Muscle layer of colon (tissue), 2 donors: ENCODE results near the gene SRP9.

Experiments used
- H3K27ac ChIP-seq: one replicate; pipeline ENCODE4 v1.7.0; 2013; ENCODE audit warnings: low read depth, mild to moderate bottlenecking, low read length, moderate library complexity
- H3K27me3 ChIP-seq, 2 donors: one replicate each; pipeline ENCODE4 v1.7.0; 2013; ENCODE audit warnings: low read length in 2 of 2, mild to moderate bottlenecking in 2 of 2; ENCODE audit not compliant: insufficient read depth in 2 of 2, control insufficient read depth in 1 of 2
- H3K36me3 ChIP-seq: one replicate; pipeline ENCODE4 v1.7.0; 2013; ENCODE audit warnings: mild to moderate bottlenecking, low read length; ENCODE audit not compliant: insufficient read depth
- H3K4me1 ChIP-seq: one replicate; pipeline ENCODE4 v1.7.0; 2013; ENCODE audit warnings: mild to moderate bottlenecking, low read length; ENCODE audit not compliant: insufficient read depth
- H3K4me3 ChIP-seq, 2 donors: one replicate each; pipeline ENCODE4 v1.7.0; 2013; ENCODE audit warnings: low read length in 2 of 2, low read depth in 1 of 2, mild to moderate bottlenecking in 1 of 2, moderate library complexity in 1 of 2
- H3K9ac ChIP-seq: one replicate; pipeline ENCODE4 v1.7.0; 2013; ENCODE audit warnings: low read length
- H3K9me3 ChIP-seq: one replicate; pipeline ENCODE4 v1.7.0; 2013; ENCODE audit warnings: mild to moderate bottlenecking, low read length
- donor health status: abdominal sarcoma.
- donor health status: Adenocarcinoma of cecum.

SRP9 gene, protein sequence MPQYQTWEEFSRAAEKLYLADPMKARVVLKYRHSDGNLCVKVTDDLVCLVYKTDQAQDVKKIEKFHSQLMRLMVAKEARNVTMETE

DNA sequence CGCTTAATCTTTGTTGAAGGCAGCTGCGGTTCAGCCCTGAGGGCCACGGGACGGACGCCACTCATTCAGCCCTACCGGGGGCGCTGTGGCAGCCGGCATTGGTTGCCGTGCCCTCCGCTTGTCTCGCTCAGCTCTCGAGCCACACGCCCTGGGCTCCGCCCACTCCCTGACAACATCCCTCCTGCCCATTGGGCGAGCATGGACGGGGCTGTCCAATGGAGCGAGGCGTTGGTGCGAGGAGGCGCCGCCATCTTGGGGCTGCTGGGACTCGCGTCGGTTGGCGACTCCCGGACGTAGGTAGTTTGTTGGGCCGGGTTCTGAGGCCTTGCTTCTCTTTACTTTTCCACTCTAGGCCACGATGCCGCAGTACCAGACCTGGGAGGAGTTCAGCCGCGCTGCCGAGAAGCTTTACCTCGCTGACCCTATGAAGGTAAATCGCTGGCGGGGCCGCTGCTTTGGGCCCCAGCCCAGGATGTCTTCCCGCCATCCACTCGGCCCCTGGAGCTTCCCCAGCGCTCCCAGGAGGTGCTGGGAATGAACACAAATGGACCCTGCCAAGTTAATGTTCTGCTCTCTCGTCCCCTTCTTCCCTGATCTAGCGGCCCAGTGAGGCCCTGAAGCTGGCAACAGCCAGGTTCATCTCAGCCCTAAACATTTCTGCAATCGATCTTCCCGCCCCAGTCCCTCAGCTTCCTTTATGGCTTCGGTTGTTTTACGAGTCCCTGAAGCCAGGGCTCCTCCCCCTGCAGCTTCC is at the start of gene SRP9:
Gene SRP9 (plus strand): TSS at position 244 of the 754 bp plus-strand sequence. CDS start 115 bp downstream, at position 359.
- no peaks in the 10 kb centered on the region for H3K27me3 ChIP-seq
- H3K4me1 ChIP-seq: peaks cover 70% of the 10 kb centered on the region
- H3K27ac ChIP-seq: peak within 1 kb of the TSS; percentile 98
- H3K9me3 ChIP-seq: no peaks in the 10 kb centered on the region
- no peaks in the 10 kb centered on the region for H3K36me3 ChIP-seq
- peak within 1 kb of the TSS; percentile 95 for H3K9ac ChIP-seq
- peak within 1 kb of the TSS; percentile 87 to 93 for H3K4me3 ChIP-seq

DNA sequence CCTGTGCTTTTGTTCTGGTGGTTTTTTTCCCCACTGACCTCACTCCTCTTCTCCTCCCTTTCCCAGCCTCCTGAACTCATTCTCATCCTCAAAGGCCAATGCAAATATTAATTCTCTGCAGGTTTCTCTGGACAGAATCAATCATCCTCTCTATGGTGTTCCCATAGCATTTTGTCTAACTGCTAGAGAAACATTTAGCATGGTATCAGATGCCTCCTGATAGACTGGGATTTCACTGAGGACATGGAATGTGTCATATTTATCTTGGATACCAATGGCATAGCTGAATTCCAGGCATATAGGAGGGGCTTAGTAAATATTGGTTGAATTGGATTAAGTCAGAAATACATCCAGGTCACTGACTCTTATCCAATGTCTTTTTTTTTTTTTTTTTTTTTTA is 46.1 kb upstream of the SRP9 start:
- H3K9me3 ChIP-seq: no peaks in the 10 kb centered on the region
- peaks cover 10% of the 10 kb centered on the region for H3K4me1 ChIP-seq
- no peaks in the 10 kb centered on the region for H3K27me3 ChIP-seq
- no peaks in the 10 kb centered on the region for H3K36me3 ChIP-seq
- no peak overlapping the region for H3K9ac ChIP-seq
- no peak overlapping the region for H3K4me3 ChIP-seq
- H3K27ac ChIP-seq: no peak overlapping the region

DNA sequence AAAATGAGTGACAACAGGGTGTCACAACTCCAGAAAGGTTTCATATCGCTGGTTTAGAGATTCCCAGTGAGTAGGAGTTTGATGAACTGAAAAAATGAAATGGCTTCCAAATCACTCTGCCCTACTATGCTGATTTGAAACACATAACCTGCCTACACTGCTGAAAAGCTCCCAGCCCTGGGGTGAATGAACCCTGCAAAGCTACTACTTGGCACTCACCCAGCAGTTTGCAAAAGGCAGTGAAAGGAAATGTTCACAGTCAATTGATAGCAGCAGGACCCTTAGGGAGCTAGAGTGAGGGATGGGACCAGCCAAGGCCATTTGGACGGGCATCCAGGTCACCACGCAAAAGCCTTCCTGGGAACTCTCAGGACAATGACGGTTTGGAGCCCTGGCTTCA is 44.4 kb upstream of the SRP9 start:
- Histone ChIP-seq H3K9ac (no peak overlapping the region), H3K9me3 (no peaks in the 10 kb centered on the region)

DNA sequence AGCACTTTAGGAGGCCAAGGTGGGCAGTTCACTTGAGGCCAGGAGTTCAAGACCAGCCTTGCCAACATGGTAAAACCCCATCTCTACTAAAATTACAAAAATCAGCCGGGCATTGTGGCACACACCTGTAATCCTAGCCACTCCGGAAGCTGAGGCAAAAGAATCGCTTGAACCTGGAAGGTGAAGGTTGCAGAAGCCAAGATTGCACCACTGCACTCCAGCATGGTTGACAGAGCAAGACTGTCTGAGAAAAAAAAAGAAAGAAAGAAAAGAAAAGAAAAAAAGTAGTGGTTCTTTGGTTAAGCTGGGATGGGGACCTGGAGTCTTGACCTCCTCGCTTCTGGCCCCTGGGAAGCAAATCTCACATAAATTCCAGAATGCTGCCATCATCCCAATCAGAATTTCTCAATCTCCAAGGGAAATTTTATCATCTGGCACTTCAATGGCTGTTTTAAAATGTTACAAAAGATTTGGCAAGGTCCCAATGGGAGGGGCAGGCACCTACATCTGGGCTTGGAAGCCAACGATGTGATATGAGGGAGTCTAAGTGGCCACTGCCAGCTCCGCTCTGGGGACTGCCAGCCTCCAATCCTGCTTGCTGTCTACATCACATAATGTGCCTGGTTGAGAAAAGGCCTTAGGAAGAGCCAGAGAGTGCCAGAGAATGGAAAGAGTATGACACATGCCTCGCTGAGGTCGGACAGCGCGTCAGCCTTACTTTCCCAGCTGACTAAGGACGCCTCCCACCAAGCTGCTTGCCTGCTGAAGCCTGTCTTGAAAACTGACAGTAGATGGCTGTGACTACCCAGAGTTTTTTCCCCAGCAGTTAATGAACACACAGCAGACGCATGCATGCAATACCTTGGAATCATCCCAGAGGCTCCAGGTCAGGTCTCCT is 42.1 kb upstream of the SRP9 start:
- H3K27ac ChIP-seq: peak overlapping the region; percentile 36
- no peaks in the 10 kb centered on the region for H3K36me3 ChIP-seq
- H3K27me3 ChIP-seq: no peaks in the 10 kb centered on the region
- H3K9me3 ChIP-seq: no peaks in the 10 kb centered on the region
- H3K4me3 ChIP-seq: no peak overlapping the region
- peaks cover 17% of the 10 kb centered on the region for H3K4me1 ChIP-seq
- no peak overlapping the region for H3K9ac ChIP-seq

More for the DNA sequence above, 44.4 kb upstream of the SRP9 start:
- no peaks in the 10 kb centered on the region for H3K27me3 ChIP-seq
- H3K4me1 ChIP-seq: peaks cover 17% of the 10 kb centered on the region
- no peak overlapping the region for H3K27ac ChIP-seq
- no peaks in the 10 kb centered on the region for H3K36me3 ChIP-seq
- H3K4me3 ChIP-seq: no peak overlapping the region

DNA sequence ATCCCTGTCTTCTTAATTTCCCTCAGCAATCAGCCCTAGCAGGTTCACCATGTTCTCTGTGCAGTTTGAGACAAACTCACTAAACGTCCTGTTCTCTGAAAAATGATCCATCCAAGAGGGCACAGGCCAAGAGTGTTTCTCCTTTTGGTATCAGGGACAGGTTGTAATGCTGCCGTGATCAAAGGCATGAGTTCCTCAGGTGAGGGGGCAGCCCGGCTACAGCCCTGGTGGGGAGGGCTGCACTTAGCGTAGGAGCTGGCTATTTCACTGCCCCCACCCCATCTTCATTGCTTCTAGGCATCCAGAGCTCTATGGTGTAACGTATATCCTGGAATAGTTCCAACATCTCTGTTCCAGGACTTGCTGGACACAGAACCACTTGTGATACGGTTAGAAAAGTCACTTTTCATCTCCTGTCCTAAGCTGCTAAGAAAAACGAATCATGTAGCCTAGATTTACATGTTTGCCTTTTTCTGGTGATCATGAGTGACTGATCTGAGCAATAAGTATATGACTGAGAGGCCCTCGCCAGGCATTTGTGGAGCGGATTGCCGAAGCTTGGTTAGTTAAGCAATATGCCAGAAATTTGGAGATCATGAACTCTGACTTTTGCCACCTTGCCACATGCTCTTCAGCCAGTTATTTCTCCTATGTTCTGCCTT is 41.1 kb upstream of the SRP9 start:
- Histone ChIP-seq H3K9me3 (no peaks in the 10 kb centered on the region), H3K27me3 (no peaks in the 10 kb centered on the region), H3K27ac (no peak overlapping the region), H3K4me3 (no peak overlapping the region), H3K4me1 (peaks cover 17% of the 10 kb centered on the region), H3K9ac (no peak overlapping the region), H3K36me3 (no peaks in the 10 kb centered on the region)

DNA sequence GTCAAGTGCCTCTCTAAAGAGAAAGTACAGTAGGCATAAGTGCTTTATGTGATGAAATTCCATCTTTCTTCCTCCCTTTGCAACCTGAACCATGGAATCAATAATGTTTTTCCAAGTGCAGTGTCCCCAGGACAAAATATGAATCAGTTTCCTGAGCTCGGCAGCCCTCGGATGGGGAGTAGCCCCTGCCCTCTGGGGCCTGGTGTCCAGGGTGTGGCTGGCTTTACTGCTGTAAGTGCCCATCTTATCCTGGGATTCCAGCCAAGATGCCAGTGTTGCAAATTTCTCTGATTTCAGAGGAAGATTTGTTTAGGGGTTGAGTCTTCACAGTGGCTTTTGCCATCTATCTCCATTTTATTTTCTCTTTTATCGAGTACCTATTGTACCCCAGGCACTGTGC is 40.5 kb upstream of the SRP9 start:
- no peak overlapping the region for H3K27ac ChIP-seq
- H3K4me1 ChIP-seq: peaks cover 17% of the 10 kb centered on the region
- H3K27me3 ChIP-seq: no peaks in the 10 kb centered on the region
- no peaks in the 10 kb centered on the region for H3K9me3 ChIP-seq
- no peak overlapping the region for H3K9ac ChIP-seq
- no peaks in the 10 kb centered on the region for H3K36me3 ChIP-seq
- H3K4me3 ChIP-seq: no peak overlapping the region

DNA sequence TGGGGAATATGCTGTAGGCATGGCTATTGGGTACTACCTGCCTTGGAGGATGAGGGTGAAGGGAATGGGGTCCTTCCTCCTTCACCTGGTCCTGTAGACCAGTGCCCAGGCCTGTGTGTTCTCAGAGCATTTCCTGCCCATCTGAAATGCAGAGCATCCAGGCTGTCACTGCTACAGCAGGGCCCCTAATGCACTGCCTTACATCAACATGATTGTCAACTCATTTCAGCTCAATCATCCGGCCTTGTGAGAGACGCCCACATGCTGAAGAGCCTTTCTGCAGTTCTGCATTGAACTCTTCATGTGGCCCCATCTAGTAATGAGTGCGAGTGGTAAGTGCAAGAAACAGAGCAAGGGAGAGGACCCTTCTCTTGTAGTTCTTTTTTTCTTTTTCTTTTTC is 39.8 kb upstream of the SRP9 start:
- H3K36me3 ChIP-seq: no peaks in the 10 kb centered on the region
- no peak overlapping the region for H3K9ac ChIP-seq
- peaks cover 17% of the 10 kb centered on the region for H3K4me1 ChIP-seq
- no peak overlapping the region for H3K27ac ChIP-seq
- H3K4me3 ChIP-seq: no peak overlapping the region
- no peaks in the 10 kb centered on the region for H3K9me3 ChIP-seq
- no peaks in the 10 kb centered on the region for H3K27me3 ChIP-seq

DNA sequence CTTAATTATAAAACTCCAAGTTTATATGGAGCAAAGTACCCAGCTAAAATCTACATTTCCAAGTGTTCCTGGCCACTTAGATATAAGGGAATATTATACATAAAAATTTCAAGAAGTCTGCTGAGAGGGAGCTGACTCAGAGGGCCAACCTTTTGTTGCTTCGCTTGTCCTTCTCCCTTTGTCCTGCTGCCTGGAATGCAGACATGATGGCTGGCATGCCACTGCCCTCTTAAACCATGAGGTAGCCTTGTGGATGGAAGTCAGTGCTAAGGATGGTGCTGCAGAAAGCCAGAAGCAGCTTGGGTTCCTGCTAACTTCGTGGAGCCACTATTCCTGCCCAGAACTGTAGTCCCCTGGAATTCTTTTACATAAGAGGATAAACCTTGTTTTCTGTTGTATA is 38.9 kb upstream of the SRP9 start:
- Histone ChIP-seq H3K4me1 (peaks cover 17% of the 10 kb centered on the region), H3K9me3 (no peaks in the 10 kb centered on the region), H3K36me3 (no peaks in the 10 kb centered on the region), H3K9ac (no peak overlapping the region), H3K4me3 (no peak overlapping the region), H3K27me3 (no peaks in the 10 kb centered on the region), H3K27ac (no peak overlapping the region)

DNA sequence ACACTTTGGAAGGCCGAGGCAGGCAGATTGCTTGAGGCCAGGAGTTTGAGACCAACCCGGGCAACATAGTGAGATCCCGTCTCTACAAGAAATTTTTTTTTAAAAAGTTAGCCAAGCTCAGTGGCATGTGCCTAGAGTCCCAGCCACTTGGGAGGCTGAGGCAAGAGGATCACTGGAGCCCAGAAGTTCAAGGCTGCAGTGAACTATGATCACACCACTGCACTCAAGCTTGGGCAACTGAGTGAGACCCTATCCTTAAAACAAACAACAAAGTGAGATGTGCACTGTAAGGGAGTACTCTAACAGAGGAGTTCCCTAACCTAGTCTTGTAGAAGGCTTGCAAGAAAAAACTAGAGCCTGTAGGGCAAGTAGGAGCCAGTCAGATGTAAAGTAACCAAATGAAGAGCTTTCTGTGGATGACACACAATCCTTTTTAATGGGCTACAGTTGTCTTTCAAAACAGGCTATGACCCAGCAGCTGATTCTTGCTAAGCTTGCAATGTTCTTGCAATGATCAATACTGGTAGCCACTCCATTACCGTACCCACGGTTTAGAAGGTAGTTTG is 38.0 kb upstream of the SRP9 start:
- Histone ChIP-seq H3K9me3 (no peaks in the 10 kb centered on the region), H3K4me3 (no peak overlapping the region), H3K27me3 (no peaks in the 10 kb centered on the region), H3K27ac (no peak overlapping the region), H3K36me3 (no peaks in the 10 kb centered on the region), H3K9ac (no peak overlapping the region), H3K4me1 (peaks cover 18% of the 10 kb centered on the region)

DNA sequence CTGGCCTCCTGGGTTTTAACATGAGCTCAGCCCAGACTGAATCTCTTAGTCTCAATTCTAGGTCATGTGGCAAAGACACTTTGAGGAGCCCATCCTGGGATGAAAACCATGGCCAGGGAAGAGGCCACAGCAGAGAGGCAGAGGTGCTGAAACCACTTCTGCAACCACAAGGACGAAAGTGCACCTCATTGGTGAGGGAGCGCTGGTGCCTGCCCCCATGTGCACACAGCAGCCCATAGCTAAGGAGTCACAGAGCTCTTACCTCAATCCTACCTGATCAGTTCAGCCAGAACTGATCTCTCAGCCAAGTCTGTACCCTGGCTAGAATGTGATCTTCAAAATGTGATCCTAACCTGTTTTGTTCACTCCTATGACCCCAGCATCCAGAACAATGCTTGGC is 32.9 kb upstream of the SRP9 start:
- peak overlapping the region; percentile 68 for H3K27ac ChIP-seq
- no peaks in the 10 kb centered on the region for H3K36me3 ChIP-seq
- no peaks in the 10 kb centered on the region for H3K27me3 ChIP-seq
- no peaks in the 10 kb centered on the region for H3K9me3 ChIP-seq
- no peak overlapping the region for H3K9ac ChIP-seq
- H3K4me1 ChIP-seq: peaks cover 30% of the 10 kb centered on the region
- H3K4me3 ChIP-seq: no peak overlapping the region

DNA sequence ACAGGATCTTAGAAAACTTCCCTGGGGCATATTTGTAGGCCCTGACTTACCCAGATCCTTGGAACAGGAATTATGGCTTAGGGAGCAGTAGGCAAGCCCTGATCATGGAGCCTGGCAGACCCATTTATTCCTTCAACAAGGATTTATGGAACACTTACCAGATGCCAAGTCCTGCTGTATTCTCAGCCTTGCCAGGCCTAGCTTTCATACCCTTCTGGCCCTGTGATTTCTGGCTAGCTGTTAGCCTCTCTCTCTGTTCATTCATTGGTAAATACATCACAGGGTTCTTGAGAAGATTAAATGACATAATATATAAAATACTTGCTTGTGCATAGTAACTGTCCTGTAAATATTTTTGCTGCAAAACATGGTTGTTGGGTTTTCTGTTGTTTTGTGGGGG is 32.4 kb upstream of the SRP9 start:
- peak overlapping the region; percentile 68 for H3K27ac ChIP-seq
- H3K9me3 ChIP-seq: no peaks in the 10 kb centered on the region

More for the DNA sequence above, 32.4 kb upstream of the SRP9 start:
- no peaks in the 10 kb centered on the region for H3K36me3 ChIP-seq
- H3K27me3 ChIP-seq: no peaks in the 10 kb centered on the region
- H3K4me1 ChIP-seq: peaks cover 30% of the 10 kb centered on the region
- no peak overlapping the region for H3K9ac ChIP-seq
- no peak overlapping the region for H3K4me3 ChIP-seq
